Measurements from ENCODE around the gene SERPINB7.

Gene SERPINB7

DNA sequence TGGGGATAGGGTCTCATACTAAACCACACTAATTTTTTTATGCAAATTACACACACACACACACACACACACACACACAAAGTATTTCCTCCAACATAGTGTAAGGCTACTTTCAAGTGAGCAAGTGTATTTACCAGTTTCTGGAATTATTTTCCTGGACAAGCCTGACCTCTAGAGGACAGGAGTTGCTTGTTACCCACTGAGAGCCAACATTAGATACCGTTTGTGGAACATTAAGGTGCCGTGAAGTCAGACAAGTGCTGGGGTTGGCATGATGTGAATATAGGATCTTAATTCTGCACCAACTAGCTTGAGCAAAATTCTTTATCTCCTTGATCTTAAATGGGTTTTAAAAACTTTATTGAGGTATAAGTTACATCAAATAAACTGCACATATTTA is 72.9 kb downstream of the SERPINB7 start:
- TF ChIP-seq CTCF (IDR thresholded peaks at IDR 0.05) = peak; percentile 78

- TF ChIP-seq CTCF (IDR thresholded peaks at IDR 0.05) = peak; percentile 76
These were observed 74.8 kb downstream of the SERPINB7 start for GRCh38 chr18:63850020-63850419.

- no peak for TF ChIP-seq CTCF (IDR thresholded peaks at IDR 0.05)
These were observed 75.4 kb downstream of the SERPINB7 start for GRCh38 chr18:63850636-63851035.
